GM18868 (cell line): ENCODE results near the gene IFNG.

Experiments used
- ATAC-seq: cut with Tn5 transposase; IDR thresholded peaks from one replicate; pipeline ENCODE4 v1.9.1; 2021; ENCODE audit warnings: mild to moderate bottlenecking, moderate library complexity; ENCODE audit not compliant: unreplicated experiment

IFNG gene

GRCh38 chr12:68118096-68118755 is 41.3 kb downstream of the IFNG start:
- no peak for ATAC-seq

GRCh38 chr12:68117661-68118060 is 41.9 kb downstream of the IFNG start:
- ATAC-seq: no peak

- ATAC-seq: no peak
Observed at GRCh38 chr12:68115281-68115680, 44.3 kb downstream of the IFNG start.

GRCh38 chr12:68114606-68115005 is 44.9 kb downstream of the IFNG start:
- ATAC-seq: no peak

- ATAC-seq: no peak
Observed at GRCh38 chr12:68113644-68114043, 45.9 kb downstream of the IFNG start.

GRCh38 chr12:68111995-68112394 is 47.5 kb downstream of the IFNG start:
- ATAC-seq: no peak

GRCh38 chr12:68109444-68110217 is 49.9 kb downstream of the IFNG start:
- no peak for ATAC-seq

- ATAC-seq: no peak
Observed at GRCh38 chr12:68109001-68109400, 50.5 kb downstream of the IFNG start.

- ATAC-seq: no peak
Observed at GRCh38 chr12:68106660-68107059, 52.9 kb downstream of the IFNG start.

GRCh38 chr12:68106160-68106559 is 53.4 kb downstream of the IFNG start:
- ATAC-seq: no peak
